CD4-positive, alpha-beta T cell (primary cell): ENCODE data around the gene TCF3. TPM values are rescaled to one million over a fixed set of nuclear protein-coding genes. Genes with fewer than 3 reads are reported as not detected.

Source experiments
- ATAC-seq: fragments of 200-7000 bp; cut with Tn5 transposase; one replicate; pipeline ENCODE4 v1.10.0; 2022; ENCODE audit warnings: mild to moderate bottlenecking; ENCODE audit not compliant: poor library complexity
- CTCF ChIA-PET: fragments of 350-600 bp; sonication (Branson Sonifier 250); formaldehyde crosslinking; loops from one replicate; lab custom pipeline; 2021; ENCODE audit warnings: antibody characterized with exemption, inconsistent platforms; lab: Charles Lee
- POLR2A ChIA-PET: fragments of 350-600 bp; sonication (Branson Sonifier 250); formaldehyde crosslinking; loops from one replicate; lab custom pipeline; 2021; ENCODE audit warnings: antibody characterized with exemption, inconsistent platforms; lab: Charles Lee
- DNase-seq, 14 experiments: peaks; one replicate each; pipeline ENCODE4 v3.0.0-alpha.2; 2013 to 2020; ENCODE audit warnings: mixed read lengths in 2 of 14
- H3K27ac ChIP-seq, 2 donors: one replicate each; pipeline versions ENCODE4 v1.5.1 to v1.7.0; 2013; ENCODE audit warnings: low read length in 2 of 2, low read depth in 1 of 2, mild to moderate bottlenecking in 1 of 2
- H3K27me3 ChIP-seq, 2 experiments: 1 replicate in 1 of 2; 2 replicates in 1 of 2; pipeline versions ENCODE4 v1.6.1 to v1.7.0; 2013; ENCODE audit warnings: low read length in 2 of 2, control low read depth in 1 of 2, mild to moderate bottlenecking in 1 of 2, moderate library complexity in 1 of 2; ENCODE audit not compliant: insufficient read depth in 2 of 2, control insufficient read depth in 1 of 2
- H3K36me3 ChIP-seq: one replicate; pipeline ENCODE4 v1.6.1; 2013; ENCODE audit warnings: low read length, control low read depth; ENCODE audit not compliant: insufficient read depth
- H3K4me1 ChIP-seq: one replicate; pipeline ENCODE4 v1.6.1; 2013; ENCODE audit warnings: low read length, control low read depth; ENCODE audit not compliant: insufficient read depth
- H3K4me3 ChIP-seq: one replicate; pipeline ENCODE4 v1.5.1; 2013; ENCODE audit warnings: mild to moderate bottlenecking, low read length, moderate library complexity
- H3K9me3 ChIP-seq, 2 experiments: 1 replicate in 1 of 2; 2 replicates in 1 of 2; pipeline versions ENCODE4 v1.6.1 to v1.7.0; 2013; ENCODE audit warnings: low read length in 2 of 2, mild to moderate bottlenecking in 2 of 2, control low read depth in 1 of 2, moderate library complexity in 1 of 2; ENCODE audit not compliant: control insufficient read depth in 1 of 2, insufficient read depth in 1 of 2
- H3K27ac Mint-ChIP-seq: one replicate; pipeline ENCODE4 v1.8.0; 2020; ENCODE audit warnings: mixed read lengths
- H3K27me3 Mint-ChIP-seq: one replicate; pipeline ENCODE4 v1.8.0; 2021; ENCODE audit warnings: mixed read lengths
- H3K36me3 Mint-ChIP-seq: one replicate; pipeline ENCODE4 v1.8.0; 2021; ENCODE audit warnings: low read depth, mixed read lengths
- H3K4me1 Mint-ChIP-seq: one replicate; pipeline ENCODE4 v1.8.0; 2021; ENCODE audit warnings: low read depth, mixed read lengths
- H3K4me3 Mint-ChIP-seq: one replicate; pipeline ENCODE4 v1.8.0; 2020; ENCODE audit warnings: mild to moderate bottlenecking, mixed read lengths
- H3K9me3 Mint-ChIP-seq: one replicate; pipeline ENCODE4 v1.8.0; 2020; ENCODE audit warnings: mixed read lengths
- CTCF ChIP-seq: fragments of 200-600 bp; IDR thresholded peaks from one replicate; pipeline ENCODE4 v1.8.0; 2022; ENCODE audit warnings: antibody characterized with exemption, mild to moderate bottlenecking
- intact Hi-C, 2 experiments: fragments of 100-400 bp; cut with DNase I in 1 of 2; cut with micrococcal nuclease in 1 of 2; formaldehyde crosslinking; loops; one replicate each; pipeline versions ENCODE4 v1.15.1 to v1.9.0; 2023 to 2025; cut with DNase I, micrococcal nuclease
- total RNA-seq, 174 experiments: library from RNA in 2 of 174; stranded (reverse) in 2 of 174; gene quantifications; one replicate each; pipeline ENCODE4 v1.2.3 and lab custom pipeline; 2021 to 2026

Gene TCF3
- total RNA-seq, 2 experiments from 2014 or later: 51.2 to 52.2 TPM

GRCh38 chr19:1605236-1606137 is 46.9 kb downstream of the TCF3 start, which contains the start of gene UQCR11:
Gene UQCR11, minus strand, starts transcription at chr19:1605462. Its CDS starts 53 bp downstream, at chr19:1605409.
- H3K36me3 ChIP-seq: peaks cover 5% of the 10 kb centered on the region
- H3K27ac ChIP-seq: peak within 1 kb of the TSS; percentile 77 to 86
- no peaks in the 10 kb centered on the region for H3K27me3 ChIP-seq
- Mint-ChIP-seq H3K27ac (peak within 1 kb of the TSS; percentile 97), H3K36me3 (peaks cover 28% of the 10 kb centered on the region), H3K4me1 (peaks cover 39% of the 10 kb centered on the region), H3K4me3 (peak within 1 kb of the TSS; percentile 93), H3K27me3 (no peaks in the 10 kb centered on the region), H3K9me3 (no peaks in the 10 kb centered on the region)
- H3K9me3 ChIP-seq: no peaks in the 10 kb centered on the region
- ATAC-seq: peak; percentile 87
- POLR2A ChIA-PET: interaction anchor here (0.7 to 4.8 kb wide), 11 partner anchors 13 to 924 kb away, joined by 3 to 78 read pairs (median 4); partner anchors contain the start of genes FAM174C, MBD3 and TCF3
- H3K4me3 ChIP-seq: peak within 1 kb of the TSS; percentile 99
- H3K4me1 ChIP-seq: peaks cover 77% of the 10 kb centered on the region
- CTCF ChIA-PET: interaction anchor here (0.7 to 2.5 kb wide), 9 partner anchors 11 to 221 kb away, joined by 3 to 31 read pairs (median 5); partner anchors contain the start of genes MBD3 and TCF3
- DNase-seq: peak; percentile 79 to 96 (median 88)
- intact Hi-C loops: loop anchor here (1.0 to 5.0 kb wide), 8 partner anchors 13 to 207 kb away; partner anchors contain the start of genes ATP8B3 (in 1 of the 2), MBD3 (in 1 of the 2), MEX3D (in 1 of the 2) and TCF3 (in 1 of the 2)
- peak; percentile 67 for TF ChIP-seq CTCF

- Histone ChIP-seq H3K27ac (no peak overlapping the region), H3K9me3 (no peaks in the 10 kb centered on the region), H3K36me3 (peaks cover 30% of the 10 kb centered on the region), H3K4me1 (peaks cover 53% of the 10 kb centered on the region), H3K4me3 (no peak overlapping the region), H3K27me3 (no peaks in the 10 kb centered on the region)
- DNase-seq (no peak), ATAC-seq (no peak)
- H3K36me3 Mint-ChIP-seq: peaks cover 35% of the 10 kb centered on the region
- no peaks in the 10 kb centered on the region for H3K27me3 Mint-ChIP-seq
- POLR2A ChIA-PET: interaction anchor here (1.7 kb wide), 1 partner anchor 9 kb away, joined by 8 read pairs; the partner anchor contains the start of gene MBD3
- CTCF ChIA-PET: no interaction called here
- intact Hi-C loops: no loop called here
- H3K4me3 Mint-ChIP-seq: peak overlapping the region; percentile 34
- no peak overlapping the region for H3K27ac Mint-ChIP-seq
- H3K9me3 Mint-ChIP-seq: no peaks in the 10 kb centered on the region
- no peak for TF ChIP-seq CTCF
- H3K4me1 Mint-ChIP-seq: peaks cover 21% of the 10 kb centered on the region
These were observed 50.2 kb downstream of the TCF3 start for GRCh38 chr19:1602091-1602707.

DNA sequence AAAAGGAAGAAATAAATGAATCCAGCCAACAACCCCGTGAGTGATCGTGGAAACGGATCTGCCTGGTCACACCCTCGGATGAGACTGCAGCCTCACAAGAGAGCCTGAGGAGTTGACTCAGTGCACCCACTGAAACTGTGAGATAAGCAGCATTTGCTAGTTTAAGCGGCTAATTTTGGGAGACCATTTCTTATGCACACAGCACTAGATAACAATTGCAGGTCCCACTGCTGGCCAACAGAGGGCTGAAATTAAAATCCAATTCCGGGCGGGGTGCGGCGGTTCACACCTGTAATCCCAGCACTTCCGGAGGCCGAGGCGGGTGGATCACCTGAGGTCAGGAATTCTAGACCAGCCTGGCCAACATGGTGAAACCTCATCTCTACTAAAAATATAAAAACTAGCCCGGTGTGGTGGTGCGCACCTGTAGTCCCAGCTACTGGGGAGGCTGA is 50.8 kb downstream of the TCF3 start:
- intact Hi-C loops: no loop called here
- DNase-seq: no peak
- H3K27ac Mint-ChIP-seq: no peak overlapping the region
- ChIA-PET CTCF (no interaction called here), POLR2A (interaction anchor here (1.7 kb wide), 1 partner anchor 9 kb away, joined by 8 read pairs; the partner anchor contains the start of gene MBD3)
- peaks cover 40% of the 10 kb centered on the region for H3K36me3 Mint-ChIP-seq
- no peaks in the 10 kb centered on the region for H3K9me3 Mint-ChIP-seq
- H3K4me3 Mint-ChIP-seq: peak overlapping the region; percentile 30
- H3K27me3 ChIP-seq: no peaks in the 10 kb centered on the region
- no peak overlapping the region for H3K4me3 ChIP-seq
- H3K27me3 Mint-ChIP-seq: no peaks in the 10 kb centered on the region
- no peak for ATAC-seq
- H3K4me1 Mint-ChIP-seq: peaks cover 21% of the 10 kb centered on the region
- H3K27ac ChIP-seq: no peak overlapping the region
- peaks cover 35% of the 10 kb centered on the region for H3K36me3 ChIP-seq
- TF ChIP-seq CTCF: no peak
- H3K4me1 ChIP-seq: peaks cover 48% of the 10 kb centered on the region
- H3K9me3 ChIP-seq: no peaks in the 10 kb centered on the region
